HG03039 (cell line): ENCODE measurements around the gene IMMP2L.
A peak's percentile ranks its signal among the peaks of the same experiment; 100 is the strongest.

Experiments
- ATAC-seq: cut with Tn5 transposase; IDR thresholded peaks from one replicate; pipeline ENCODE4 v1.9.1; 2021; ENCODE audit warnings: mild to moderate bottlenecking, moderate library complexity; ENCODE audit not compliant: unreplicated experiment

Gene IMMP2L

DNA sequence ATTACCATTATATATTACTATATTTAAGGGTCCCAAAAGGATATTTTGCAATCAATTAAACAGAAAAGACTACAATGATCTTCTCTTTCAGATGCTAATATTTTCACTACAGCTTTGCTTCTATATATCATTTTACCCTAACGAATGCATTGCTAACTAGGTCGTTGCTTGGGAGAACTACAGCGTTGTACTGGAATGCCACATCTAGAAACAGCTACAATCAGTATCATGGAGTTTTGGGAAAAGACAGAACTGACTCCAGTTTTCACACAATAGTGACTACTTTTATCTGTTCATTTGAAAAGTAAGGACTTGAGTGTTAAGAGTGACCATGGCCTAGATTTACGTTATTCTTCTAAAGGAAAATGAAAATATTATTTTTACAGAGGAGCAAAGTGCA is 432.9 kb downstream of the IMMP2L start:
- ATAC-seq, result no peak

DNA sequence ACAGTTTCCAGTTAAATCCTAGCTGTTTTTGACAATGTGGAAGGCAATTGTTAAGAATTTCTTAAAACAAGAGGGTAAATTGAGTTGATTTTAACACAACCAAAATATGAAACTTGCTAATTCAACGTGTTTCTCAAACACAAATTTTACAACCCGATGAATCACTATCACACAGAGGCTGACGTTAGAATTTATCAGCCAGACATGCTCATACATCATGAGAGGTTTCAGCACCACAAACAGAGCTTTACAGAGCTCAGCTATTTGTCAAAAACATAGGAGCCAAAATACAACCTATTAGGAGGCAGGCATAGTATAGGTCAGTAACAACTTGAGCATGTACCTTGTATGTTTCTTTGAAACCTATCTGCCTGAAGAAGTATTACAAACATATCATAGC is 435.3 kb downstream of the IMMP2L start:
- ATAC-seq, result no peak

DNA sequence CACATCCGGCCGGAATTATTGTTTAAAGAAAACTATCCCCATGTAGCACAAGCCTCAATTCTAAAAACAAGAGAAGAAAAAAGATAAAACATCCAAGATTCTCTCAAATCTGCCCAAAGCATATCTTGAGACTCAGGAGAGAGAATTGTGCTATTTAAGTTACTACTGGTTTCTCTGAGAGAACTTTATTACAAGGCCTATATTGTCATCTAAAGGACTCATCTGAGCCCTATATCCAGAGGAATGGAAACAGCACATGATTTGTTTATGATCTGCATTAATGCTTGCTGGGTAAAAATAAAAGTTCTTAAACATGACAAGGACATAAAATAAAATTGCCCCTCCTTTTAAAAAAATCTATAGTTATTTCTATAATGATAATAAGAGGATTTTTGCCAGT is 446.3 kb downstream of the IMMP2L start:
- ATAC-seq, result no peak

DNA sequence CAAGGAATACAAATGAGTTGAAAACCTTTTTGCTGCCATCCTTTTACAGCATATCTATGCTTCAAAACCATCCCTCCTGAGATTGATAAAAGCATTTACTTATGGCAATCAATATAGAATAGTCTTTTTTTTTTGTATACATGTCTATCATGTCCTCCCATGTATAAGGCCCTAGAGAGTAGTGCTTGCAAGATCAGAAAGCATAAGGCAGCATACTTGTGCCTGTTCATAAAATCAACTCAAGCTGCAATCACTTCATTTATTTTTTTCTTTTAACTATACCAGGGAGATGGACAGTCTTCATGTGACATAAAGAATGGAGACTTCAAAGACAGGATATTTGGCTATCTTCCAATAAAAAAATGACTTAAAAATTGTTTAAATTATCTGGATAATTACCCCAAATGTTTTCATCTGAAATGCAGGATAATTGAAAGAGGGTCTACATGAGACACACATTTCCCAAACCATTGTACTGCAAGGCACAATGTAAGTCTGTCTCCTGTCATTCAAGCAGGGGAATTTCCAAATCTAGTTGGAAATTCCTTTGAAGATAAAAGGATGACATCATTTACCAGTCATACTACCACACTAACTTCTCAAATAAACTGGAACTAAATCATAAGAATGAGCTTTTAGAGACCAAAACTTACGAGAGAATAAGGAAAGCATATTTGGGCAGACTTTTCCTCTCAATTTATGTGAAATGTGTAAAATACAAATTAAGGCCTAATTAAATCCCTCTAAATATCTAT is 448.9 kb downstream of the IMMP2L start:
- ATAC-seq, result peak; percentile 80

DNA sequence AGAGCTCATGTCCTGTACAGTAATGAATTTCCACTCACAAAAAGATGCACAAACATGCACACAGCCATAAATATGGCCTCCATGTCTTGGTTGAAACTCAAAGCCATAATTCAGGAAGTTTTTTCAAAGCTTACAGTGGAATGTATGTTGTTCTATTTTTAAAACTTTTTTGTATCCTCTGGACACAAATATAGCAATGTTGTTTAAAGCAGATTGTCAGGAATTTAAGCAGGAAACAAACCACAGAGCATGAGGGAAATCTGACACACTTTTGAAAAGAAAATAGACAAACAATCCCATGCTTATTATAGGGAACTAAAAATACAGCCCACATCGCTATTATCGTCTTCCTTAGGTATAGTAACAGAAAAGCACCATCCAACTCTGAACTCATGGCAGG is 449.9 kb downstream of the IMMP2L start:
- ATAC-seq, result no peak

DNA sequence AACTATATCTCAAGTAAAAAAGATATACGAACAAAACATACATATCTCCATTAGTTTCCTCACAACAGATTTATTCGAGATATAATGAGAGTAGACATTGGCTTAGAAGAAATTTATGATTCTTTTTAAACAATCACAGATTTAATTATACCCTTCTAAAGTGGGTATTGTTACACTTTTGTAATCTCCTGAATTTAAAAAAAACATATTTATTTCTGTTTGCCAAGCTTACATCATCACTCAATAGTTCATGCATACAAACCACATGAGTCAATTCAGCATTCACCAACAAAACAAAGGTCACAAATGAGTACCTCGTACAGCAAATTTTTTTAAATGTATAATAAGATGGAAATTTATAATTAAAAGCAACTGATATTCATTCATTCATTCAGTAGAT is 453.8 kb downstream of the IMMP2L start:
- no peak for ATAC-seq

DNA sequence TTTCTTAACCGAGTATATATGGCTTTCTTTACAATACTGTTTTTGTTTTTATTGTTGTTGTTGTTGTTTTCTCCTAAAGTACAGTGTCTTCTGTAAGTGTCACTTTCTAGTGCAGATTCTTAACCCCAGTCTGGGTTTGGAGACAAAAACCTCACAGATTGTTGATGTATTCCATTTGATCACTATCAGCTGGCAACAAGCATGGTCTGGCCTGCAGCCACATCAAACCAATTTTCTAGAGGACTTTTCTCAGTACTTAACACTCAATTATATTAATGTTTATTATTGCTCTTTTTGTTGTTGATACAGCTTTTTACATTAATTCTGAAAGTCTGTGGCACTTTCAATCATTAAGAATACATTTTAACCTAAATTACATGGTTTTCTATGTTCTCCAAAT is 454.3 kb downstream of the IMMP2L start:
- no peak for ATAC-seq

DNA sequence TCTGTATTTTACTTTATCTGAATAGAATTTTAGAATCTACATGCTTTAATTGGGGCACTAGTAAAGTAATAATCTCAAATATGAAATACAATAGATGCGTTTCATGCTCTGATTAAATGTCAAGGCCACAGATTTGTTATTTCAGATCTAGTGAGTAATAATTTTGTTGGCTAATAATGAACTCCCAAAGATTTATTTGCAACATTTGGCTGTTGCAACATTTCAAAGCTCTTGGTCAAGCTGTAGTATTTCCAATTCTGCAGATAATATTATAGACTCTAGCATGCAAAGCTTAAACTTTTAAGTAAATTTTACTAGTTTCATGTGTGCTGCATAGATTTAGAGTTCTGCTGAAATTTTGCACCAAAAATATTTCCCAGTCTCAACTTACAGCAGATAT is 454.7 kb downstream of the IMMP2L start:
- ATAC-seq, result no peak

DNA sequence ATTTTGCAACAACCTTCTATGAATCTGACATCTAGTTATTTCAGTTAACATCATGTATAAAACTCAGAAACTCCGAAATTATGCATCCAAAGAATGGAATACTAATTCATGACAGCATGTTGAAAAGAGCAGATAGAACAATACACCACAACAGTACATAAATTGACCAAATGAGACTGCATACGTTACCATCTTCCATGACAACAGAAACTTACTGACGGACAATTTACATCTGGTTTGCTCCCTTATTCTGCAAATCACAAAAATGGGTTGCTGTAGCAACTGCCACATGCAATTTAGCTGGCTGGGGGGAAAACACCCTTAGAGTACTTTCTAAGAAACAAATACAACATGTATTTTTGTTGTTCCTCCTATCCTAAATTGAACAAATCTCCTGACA is 457.0 kb downstream of the IMMP2L start:
- no peak for ATAC-seq

DNA sequence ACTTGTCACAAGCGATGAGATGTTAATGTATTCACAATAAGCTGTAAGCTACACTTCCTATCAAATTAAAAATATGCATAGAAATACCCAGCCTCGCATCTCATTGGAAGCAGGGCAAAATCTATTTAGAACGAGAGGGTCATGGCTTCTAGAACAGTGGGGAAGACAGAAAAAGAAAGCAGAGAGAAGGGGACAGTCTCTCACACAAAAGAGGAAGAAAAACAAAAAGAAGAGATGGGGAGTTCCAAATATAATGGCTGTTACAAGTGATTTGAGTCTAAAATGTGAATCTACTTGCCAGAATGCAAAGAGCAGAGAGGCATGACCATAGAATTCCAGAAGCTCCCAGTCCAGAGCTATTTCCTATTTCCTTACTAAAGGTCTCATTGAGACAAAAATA is 457.6 kb downstream of the IMMP2L start:
- ATAC-seq, result peak; percentile 45

DNA sequence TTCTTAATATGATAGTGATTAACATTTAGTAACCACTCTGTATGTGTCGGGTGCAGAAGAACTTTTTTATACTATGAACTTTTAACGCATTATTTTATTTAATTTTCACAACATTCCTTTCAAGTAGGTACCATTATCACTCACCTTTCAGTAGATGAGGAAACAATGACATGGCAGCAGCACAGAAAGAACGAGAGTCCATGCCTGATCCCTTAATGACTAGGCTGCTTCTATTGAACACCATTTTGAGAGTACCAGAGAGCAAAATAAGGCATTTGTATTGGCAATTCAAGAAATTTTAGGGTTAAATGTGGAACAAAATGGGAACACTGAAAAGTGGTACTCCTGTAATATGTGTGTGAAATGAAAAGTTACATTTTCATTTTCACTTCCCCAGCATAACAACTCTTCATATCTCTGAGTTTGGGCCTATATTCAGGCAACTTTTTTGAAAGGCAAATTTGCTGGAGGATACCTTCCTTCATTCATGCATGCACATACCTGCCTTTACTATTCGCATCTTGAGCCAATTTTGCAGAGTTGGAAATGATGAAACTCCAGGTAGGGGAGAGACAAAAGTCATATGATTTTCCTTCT is 458.5 kb downstream of the IMMP2L start:
- peak; percentile 70 for ATAC-seq

DNA sequence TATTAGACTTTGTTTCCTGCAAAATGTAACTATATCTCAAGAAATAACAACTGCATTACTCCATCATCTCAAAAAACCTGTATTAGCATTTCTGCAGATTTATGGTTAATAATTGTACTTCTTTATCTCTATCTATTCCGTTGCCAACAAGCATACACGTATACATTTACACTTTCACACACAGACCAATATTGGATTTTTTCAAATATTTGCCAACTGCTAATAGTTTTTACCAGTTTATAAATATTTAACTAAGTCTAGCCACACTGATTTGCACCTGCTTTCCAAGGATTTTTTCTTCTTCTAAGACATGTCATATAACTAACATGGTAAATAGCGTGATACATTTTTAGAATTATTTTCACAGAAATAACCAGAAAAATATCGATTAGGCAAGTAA is 459.2 kb downstream of the IMMP2L start:
- no peak for ATAC-seq

DNA sequence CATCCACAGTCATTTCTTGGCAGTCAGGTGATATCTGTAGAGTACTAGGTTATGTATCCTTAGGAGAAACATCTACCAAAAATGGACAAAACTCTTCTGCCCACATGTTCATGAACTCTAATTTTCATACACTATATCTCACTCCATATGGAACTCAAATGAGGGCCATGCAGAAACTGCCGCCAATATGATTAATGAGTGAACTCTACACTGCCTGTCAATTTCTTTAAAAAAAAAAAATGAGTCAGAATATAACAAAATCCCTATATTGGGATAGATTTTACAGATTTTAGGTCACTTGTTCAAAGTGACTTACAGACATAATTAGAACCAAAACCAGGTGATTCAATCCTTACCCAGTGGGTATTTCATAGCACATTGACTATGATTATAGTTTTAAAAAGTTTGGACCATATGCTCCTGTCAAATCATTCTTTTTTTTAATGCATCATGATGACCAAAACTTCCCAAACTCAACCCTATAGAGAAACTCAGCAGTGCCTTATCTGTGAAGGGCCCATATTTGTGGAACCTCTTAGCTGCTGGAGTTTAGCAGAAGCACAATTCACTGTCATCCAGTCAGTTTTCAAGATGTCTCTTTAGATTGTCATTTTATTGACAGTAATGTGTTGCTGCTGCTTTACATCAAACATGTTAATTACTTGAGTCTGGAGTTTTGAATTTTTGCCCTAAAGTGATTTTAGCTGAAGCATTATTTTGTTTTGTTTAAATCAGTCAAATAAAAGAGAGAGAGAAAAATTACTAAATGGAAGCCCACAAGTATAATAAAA is 460.2 kb downstream of the IMMP2L start:
- no peak for ATAC-seq

DNA sequence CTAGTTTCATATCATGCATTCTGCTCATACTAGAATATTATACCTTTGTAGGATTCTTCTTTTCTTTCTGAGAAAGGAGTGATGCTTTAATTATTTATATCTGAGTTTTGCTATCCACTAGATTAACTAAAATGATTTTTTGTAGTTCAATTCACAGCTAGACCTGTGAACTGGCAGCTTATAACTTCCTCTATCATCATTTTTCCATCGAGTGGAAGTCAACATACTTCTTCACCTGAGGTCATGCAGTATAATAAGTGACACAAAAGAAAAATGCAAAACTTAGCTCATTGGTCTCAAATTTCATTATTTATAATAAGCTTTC is 463.4 kb downstream of the IMMP2L start:
- ATAC-seq, result no peak

DNA sequence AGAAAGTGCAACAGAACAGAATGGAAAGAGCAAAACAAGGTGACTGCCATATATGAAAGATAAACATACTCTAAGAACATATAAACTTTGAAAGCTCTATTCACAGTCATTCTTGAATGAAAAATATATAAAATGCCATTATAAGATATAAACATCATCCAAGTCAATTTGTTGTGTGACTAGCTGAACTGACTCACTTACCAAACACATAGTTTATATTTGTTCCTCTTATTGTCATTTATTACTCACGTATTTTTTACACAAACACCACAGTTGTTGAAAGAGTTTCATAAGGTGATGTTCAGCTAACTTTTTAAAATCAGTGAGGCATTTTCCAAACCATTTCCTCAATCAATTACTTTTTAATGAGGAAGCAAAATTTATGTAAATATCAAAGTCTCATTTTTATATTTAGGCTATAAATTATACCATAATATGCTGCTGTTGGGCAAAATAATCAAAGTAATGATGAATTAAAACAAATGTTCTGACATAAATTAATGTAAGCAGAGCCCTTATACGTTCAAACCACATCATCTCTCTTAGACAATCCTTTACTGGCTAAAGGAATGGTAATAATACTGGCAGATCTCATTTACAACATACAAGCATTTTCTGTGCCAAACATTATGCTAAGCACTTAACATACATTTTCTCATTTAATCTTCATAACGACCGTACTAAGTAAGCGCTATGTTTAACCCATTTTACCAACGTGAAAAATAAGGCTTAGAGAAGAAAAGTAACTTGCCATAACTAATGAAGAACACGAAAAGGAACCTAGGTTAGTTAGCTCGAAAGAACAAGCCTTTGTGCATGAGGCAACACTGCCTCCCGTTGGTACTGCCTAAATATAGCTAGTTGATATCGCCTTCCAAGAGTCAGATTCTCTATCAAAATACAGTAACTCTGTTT is 464.0 kb downstream of the IMMP2L start:
- ATAC-seq, result peak; percentile 66

DNA sequence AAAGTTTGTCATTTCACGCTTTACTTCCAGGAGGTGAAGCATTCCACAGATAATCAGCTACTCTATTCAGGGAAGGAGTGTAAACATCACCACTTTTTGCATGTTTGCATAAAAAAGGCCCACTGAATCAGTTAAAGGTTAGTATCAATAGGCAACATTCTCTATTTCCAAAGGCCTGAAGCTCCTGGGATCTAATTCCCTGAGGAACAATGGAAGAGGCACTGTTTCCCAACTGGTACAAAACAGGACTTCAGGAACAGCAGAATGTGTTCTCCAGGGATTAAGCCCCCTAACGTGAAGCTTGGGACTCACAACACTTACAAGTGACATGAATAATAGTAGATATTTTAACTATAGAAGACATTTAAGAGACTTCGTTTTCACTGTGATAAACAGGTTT is 465.3 kb downstream of the IMMP2L start:
- no peak for ATAC-seq

DNA sequence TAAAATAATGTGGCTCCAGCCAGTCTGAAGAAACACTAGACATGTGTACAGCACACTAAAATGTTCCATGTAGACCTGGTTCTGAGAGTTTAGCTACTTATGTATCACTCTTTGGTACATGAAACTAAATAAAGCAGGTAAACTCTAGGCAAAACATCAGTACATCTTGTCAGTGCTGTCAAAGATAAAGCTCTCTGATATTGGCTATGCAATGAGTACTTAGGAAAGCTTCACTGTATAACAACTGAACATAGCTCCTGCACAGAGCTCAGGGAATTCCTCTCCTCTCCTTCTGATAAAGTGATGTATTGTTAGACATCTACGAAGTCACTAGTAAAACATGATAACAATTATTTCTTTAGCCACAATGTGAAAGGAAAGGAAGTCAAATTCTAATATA is 467.9 kb downstream of the IMMP2L start:
- no peak for ATAC-seq

DNA sequence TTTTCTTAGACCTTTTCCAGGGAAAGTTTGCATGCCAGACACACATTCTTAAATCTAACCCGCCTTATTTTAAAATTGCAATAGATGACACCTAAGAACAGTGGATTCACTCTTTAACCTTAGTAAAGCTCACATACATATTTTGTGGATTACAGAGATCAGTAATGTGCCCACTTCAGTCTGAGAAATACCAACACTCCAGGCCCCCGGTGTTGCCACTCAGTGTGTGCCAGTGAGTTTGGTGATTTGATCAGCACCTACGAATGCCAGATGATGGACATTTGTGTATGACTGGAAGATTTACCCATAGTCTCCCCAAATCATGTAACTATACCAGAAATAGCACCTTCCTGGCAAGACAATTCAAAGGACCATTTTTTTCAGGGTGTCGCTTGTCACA is 468.8 kb downstream of the IMMP2L start:
- ATAC-seq, result no peak

DNA sequence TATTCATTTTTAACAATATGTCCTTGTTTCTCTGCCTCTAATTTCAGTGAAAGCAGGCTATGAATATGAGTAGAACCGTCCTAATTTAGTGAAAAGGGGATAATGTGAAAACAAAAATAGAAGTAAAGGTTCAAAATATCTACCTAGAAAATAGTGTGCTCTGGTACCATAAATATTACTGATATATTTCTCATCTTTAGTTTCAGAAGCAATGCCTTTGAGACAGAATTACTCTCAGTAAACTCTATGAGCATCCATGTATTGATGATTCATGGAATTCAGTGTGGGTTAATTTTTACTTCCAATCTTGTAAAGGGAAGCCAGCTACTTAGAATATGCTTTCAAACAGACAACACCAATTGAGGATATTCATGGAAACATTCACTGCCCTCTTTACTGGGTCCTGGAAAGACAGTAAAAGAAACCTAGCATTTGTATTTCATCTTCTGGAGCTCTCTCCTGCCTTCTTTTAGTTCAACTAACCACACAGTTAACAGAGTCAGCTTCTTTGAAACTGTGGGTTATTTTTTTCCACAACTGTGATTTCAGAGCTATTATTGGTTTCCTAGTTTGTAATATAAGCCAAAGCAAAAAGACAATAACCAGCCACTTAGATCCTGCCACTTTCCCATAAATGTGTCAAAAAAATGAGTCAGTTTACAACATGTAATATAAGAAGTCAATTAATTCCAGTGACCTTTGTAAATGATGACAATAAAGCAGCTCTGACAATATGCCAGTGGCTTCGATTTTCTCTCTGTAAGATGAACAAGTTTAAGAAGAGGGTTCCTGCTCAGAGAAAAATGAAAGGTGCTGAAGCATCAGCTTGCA is 469.7 kb downstream of the IMMP2L start:
- ATAC-seq, result peak; percentile 44

DNA sequence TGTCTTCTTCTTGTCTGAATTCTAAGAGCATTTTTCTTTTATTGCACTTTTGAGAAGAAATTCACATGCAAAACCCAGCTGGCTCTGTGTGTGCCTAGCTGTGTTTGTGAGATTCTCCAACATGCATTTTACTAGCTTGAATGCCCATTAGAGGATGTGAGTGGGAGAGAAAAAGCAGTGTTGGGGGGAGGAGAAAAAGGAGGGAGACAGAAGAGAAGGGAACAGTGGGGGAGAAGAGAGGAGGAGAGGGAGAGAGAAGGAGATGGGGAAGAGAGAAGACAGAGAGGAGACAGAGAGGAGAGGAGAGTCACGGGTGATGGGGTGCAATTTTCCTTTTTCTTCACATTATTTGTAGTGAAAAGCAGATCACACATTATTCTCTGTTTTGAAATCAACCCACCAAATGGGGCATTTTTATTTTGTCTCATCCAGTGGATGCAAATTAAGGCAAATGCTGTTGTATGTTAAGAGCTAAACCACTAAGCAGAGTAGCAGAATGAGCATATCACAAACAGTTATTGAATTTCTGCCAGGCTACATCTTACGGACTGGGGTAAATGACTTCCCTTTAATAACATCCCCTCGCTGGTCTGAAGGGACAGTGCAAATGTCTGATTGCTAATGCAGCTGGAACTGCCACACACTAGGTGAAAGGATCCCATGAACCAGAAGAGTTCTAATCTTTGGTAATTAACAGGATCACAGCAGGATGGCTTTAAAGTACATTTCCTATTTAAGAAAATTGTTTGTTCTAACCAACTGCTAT is 470.5 kb downstream of the IMMP2L start:
- ATAC-seq, result no peak
